ENCODE results near the gene GNAL.

GNAL gene

DNA sequence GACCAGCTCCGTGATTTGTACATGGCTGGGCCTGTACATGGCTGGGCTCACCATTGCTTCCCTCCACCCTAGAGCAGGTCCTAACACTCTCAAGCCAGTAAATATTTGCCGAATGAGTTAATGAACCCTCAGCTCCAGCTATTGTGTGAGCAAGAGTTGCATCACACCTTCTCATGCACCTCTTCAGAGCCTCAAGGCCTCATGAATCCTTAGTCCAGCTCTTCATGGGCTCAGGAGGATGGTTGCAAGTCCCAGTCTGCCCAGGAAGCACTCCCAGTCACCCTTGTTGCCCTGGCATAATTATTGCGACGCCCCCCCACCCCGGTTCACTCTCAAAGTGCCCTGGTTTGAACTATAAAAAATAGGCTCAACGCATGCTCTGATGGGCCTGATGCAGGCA is 30.1 kb upstream of the GNAL start:
- Histone ChIP-seq H3K9me3 (ENCODE audit: control insufficient read depth, insufficient read depth, low read length) (no peaks in the 10 kb centered on the region), H3F3A (ENCODE audit: control insufficient read depth, insufficient read depth) (no peaks in the 10 kb centered on the region), H3K36me3 (ENCODE audit: control insufficient read depth, low read length) (no peaks in the 10 kb centered on the region), H4K20me1 (ENCODE audit: control insufficient read depth, insufficient read depth, low read depth, low read length) (no peaks in the 10 kb centered on the region), H3K4me3 (ENCODE audit: low read length) (no peak overlapping the region), H3K27ac (ENCODE audit: low read depth, low read length) (no peak overlapping the region), H3K27me3 (ENCODE audit: control insufficient read depth, low read length) (peaks cover 19% of the 10 kb centered on the region), H3K4me2 (ENCODE audit: low read length) (no peak overlapping the region), H3K4me1 (ENCODE audit: control insufficient read depth, low read length) (peaks cover 26% of the 10 kb centered on the region), H3K79me2 (ENCODE audit: control insufficient read depth, low read length) (no peaks in the 10 kb centered on the region), H3K9me2 (replicated peaks; ENCODE audit: control insufficient read depth, low read length) (no peaks in the 10 kb centered on the region)
- no peak for TF ChIP-seq CTCF (IDR thresholded peaks at IDR 0.05; ENCODE audit: low read depth, low read length, poor library complexity, severe bottlenecking)
- TF ChIP-seq EZH2phosphoT487 (IDR thresholded peaks at IDR 0.05; ENCODE audit: borderline replicate concordance, low read length): no peak

DNA sequence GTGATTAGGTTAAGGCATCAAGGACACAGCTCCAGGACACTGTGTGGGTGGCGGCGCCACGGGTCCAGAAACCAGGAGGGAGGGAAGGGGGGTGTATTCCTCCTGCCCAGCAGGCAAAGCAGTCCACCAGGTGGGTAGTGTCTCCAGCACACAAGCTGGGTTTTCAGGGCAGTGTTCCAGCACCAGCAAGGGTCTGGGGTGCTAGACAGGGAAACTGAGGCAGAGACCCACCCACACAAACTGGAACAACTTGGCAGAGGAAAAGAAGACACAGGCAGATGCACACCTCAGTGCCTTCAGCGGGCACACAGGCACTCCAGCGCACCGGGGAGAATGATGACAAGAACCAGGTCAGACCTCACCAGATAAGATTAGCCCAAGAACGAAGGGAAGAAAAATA is 28.4 kb upstream of the GNAL start:
- no peaks in the 10 kb centered on the region for H3K9me2 ChIP-seq (replicated peaks; ENCODE audit: control insufficient read depth, low read length)
- H3K4me3 ChIP-seq (ENCODE audit: low read length): no peak overlapping the region
- no peaks in the 10 kb centered on the region for H3F3A ChIP-seq (ENCODE audit: control insufficient read depth, insufficient read depth)
- H3K36me3 ChIP-seq (ENCODE audit: control insufficient read depth, low read length): no peaks in the 10 kb centered on the region
- H4K20me1 ChIP-seq (ENCODE audit: control insufficient read depth, insufficient read depth, low read depth, low read length): no peaks in the 10 kb centered on the region
- no peaks in the 10 kb centered on the region for H3K9me3 ChIP-seq (ENCODE audit: control insufficient read depth, insufficient read depth, low read length)
- H3K4me2 ChIP-seq (ENCODE audit: low read length): no peak overlapping the region
- TF ChIP-seq CTCF (IDR thresholded peaks at IDR 0.05; ENCODE audit: low read depth, low read length, poor library complexity, severe bottlenecking): no peak
- TF ChIP-seq EZH2phosphoT487 (IDR thresholded peaks at IDR 0.05; ENCODE audit: borderline replicate concordance, low read length): no peak
- H3K4me1 ChIP-seq (ENCODE audit: control insufficient read depth, low read length): peaks cover 18% of the 10 kb centered on the region
- H3K27ac ChIP-seq (ENCODE audit: low read depth, low read length): no peak overlapping the region
- H3K79me2 ChIP-seq (ENCODE audit: control insufficient read depth, low read length): no peaks in the 10 kb centered on the region
- H3K27me3 ChIP-seq (ENCODE audit: control insufficient read depth, low read length): peaks cover 16% of the 10 kb centered on the region

DNA sequence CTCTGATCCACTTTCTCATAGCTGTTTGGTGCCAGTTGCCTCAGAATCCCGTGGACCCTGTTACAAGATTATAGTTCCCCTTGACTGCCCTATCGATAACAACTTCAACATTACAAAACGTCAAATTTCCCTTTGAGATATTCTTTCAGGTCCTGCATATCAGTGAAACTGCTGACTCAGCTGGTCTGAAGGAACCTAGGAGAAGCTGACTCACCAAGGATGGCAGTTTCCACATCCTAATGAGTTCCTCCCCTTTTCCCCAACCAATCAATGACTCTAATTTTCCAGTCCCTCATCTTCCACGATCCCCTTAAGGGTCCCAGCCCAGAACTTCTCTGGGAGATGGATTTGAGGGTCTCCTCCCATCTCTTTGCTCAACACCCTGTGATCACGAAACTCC is 27.6 kb upstream of the GNAL start:
- Histone ChIP-seq H3K4me2 (ENCODE audit: low read length) (no peak overlapping the region), H3F3A (ENCODE audit: control insufficient read depth, insufficient read depth) (no peaks in the 10 kb centered on the region), H3K27me3 (ENCODE audit: control insufficient read depth, low read length) (peaks cover 17% of the 10 kb centered on the region)

More for the DNA sequence above, 27.6 kb upstream of the GNAL start:
- H4K20me1 ChIP-seq (ENCODE audit: control insufficient read depth, insufficient read depth, low read depth, low read length): no peaks in the 10 kb centered on the region
- no peak overlapping the region for H3K27ac ChIP-seq (ENCODE audit: low read depth, low read length)
- no peak overlapping the region for H3K4me3 ChIP-seq (ENCODE audit: low read length)
- no peaks in the 10 kb centered on the region for H3K9me3 ChIP-seq (ENCODE audit: control insufficient read depth, insufficient read depth, low read length)
- TF ChIP-seq CTCF (IDR thresholded peaks at IDR 0.05; ENCODE audit: low read depth, low read length, poor library complexity, severe bottlenecking): no peak
- no peak for TF ChIP-seq EZH2phosphoT487 (IDR thresholded peaks at IDR 0.05; ENCODE audit: borderline replicate concordance, low read length)
- H3K79me2 ChIP-seq (ENCODE audit: control insufficient read depth, low read length): no peaks in the 10 kb centered on the region
- H3K4me1 ChIP-seq (ENCODE audit: control insufficient read depth, low read length): peaks cover 14% of the 10 kb centered on the region
- H3K9me2 ChIP-seq (replicated peaks; ENCODE audit: control insufficient read depth, low read length): no peaks in the 10 kb centered on the region
- no peaks in the 10 kb centered on the region for H3K36me3 ChIP-seq (ENCODE audit: control insufficient read depth, low read length)

Data from DOHH2 (cell line).